COR-L47 (cell line): Measurements from ENCODE around the gene BPIFB6.
"Not testable (repeated sequence)": the region's sequence is repeated elsewhere in the genome, so short reads cannot be mapped to it uniquely, and the experiment has no call there.

Source experiments
- DNase-seq: peaks from one replicate; lab custom pipeline; 2025; lab: John Stamatoyannopoulos, UW

Gene BPIFB6

GRCh38 chr20:33030569-33030968 lies 879 bp upstream of the BPIFB6 start:
- DNase-seq, result no peak

DNA sequence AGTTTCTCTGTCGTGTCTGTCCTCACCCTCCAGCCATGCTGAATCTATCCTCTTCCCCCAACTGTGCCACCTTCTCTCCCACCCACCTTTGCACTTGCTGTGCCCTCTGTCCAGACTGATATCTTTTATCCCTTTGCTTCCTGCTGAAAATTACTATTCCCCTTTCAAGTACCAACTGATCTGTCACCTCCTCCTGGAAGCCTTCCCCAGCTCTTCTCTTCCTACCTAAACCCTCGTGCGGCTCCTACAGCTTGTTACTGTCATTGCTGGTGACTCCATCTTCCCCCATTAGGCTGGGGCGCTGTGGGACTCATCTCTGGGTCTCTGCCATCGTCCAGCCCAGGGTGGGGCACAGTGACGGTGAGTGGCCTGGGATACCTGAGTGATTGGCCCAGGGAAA lies 1.1 kb downstream of the BPIFB6 start:
- DNase-seq, result no peak

DNA sequence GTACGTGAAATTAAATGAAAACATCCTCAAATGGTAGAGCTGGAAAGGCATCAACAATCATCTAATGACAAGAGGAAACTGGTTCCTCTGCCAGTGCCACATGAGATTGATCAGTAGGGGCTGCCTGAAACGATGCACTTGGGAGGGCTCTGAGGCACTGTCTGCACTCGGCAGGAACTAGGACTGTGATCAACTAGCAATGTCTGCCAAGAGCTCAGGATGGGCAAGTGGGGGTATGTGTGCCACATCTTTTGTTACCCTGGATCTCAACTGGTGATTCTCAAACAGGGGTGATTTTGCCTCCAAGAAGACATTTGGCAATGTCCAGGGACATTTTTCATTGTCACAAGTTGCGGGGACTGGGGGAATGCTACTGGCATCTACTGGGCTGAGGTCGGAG lies 1.9 kb downstream of the BPIFB6 start:
- no peak for DNase-seq

DNA sequence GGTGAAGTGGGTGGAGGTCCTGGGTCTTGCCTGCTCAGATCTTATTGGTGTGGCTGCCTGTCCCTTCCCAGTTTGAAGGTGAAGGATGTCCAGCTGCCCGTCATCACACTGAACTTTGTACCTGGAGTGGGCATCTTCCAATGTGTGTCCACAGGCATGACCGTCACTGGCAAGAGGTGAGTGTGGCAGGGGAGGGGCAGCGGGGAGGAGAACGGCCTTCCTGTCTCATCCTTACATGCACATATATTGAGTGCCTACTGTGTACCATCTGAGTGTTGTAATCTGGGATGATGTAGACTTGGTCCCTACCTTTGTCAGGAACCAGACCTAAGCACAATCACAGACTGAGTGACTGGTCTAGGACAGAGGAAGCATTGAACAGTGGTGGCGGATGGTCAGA lies 2.7 kb downstream of the BPIFB6 start:
- DNase-seq, result no peak

- no peak for DNase-seq
These were observed 3.5 kb downstream of the BPIFB6 start for GRCh38 chr20:33034901-33035492.

- DNase-seq, result no peak
These were observed 6.0 kb downstream of the BPIFB6 start for GRCh38 chr20:33037456-33037855.

DNA sequence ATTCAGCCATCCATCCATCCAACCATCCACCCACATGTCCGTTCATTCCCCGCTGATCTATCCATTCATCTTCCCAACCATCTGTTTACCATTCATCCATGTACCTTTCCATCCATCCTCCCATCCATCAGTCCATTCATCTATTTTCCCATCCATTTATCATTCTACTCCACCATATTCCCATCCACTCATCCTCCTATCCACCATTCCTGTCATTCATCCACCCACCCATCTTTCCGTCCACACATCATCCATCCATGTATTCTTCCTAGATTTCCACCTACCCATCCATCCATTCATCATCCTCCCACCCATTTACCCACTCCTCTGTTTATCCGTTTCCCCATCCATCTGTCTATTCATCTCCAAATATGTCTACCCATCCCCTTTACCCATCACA lies 6.8 kb downstream of the BPIFB6 start:
- no peak for DNase-seq

DNA sequence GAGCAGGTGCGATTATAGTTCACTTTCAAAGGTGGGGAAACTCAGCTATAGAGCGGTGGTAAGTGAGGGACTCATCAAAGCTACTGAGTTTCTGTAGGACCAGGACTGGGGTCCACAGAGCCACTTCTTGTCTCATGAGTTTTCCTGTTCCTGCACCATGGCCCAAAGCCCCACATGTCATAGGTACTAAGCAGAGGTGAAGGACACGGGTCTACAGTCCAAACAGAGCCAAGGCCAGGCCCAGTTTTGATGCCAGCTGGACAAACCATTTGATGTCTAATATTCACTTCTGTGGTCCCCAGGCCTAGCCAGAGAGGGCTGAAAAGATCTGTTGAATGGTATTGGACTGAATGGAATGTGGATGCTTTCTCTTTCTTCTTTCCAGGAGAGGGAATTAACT lies 11.0 kb downstream of the BPIFB6 start:
- DNase-seq, result no peak

GRCh38 chr20:33042983-33043730 lies 11.7 kb downstream of the BPIFB6 start:
- DNase-seq, result no peak

- no peak for DNase-seq
These were observed 12.3 kb downstream of the BPIFB6 start for GRCh38 chr20:33043731-33044181.

DNA sequence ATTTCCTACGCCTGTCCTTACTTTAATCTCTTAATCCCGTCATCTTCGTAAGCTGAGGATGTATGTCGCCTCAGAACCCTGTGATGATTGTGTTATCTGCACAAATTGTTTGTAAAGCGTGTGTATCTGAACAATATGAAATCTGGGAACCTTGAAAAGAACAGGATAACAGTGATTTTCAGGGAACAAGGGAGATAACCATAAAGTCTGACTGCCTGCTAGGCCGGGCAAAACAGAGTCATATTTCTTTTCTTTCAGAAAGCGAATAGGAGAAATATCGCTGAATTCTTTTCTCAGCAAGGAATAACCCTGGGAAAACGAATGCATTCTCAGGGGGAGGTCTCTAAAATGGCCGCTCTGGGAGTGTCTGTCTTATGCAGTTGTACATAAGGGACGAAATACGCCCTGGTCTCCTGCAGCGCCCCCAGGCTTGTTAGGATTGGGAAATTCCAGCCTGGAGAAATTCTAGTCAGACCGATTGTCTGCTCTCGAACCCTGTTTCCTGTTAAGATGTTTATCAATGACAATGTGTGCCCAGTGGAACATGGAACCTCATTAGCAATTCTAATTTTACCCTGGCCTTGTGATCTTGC lies 13.8 kb downstream of the BPIFB6 start:
- DNase-seq, result not testable (repeated sequence)

GRCh38 chr20:33046412-33046811 lies 15.0 kb downstream of the BPIFB6 start:
- no peak for DNase-seq

- DNase-seq, result no peak
These were observed 19.9 kb downstream of the BPIFB6 start for GRCh38 chr20:33051333-33051732.

DNA sequence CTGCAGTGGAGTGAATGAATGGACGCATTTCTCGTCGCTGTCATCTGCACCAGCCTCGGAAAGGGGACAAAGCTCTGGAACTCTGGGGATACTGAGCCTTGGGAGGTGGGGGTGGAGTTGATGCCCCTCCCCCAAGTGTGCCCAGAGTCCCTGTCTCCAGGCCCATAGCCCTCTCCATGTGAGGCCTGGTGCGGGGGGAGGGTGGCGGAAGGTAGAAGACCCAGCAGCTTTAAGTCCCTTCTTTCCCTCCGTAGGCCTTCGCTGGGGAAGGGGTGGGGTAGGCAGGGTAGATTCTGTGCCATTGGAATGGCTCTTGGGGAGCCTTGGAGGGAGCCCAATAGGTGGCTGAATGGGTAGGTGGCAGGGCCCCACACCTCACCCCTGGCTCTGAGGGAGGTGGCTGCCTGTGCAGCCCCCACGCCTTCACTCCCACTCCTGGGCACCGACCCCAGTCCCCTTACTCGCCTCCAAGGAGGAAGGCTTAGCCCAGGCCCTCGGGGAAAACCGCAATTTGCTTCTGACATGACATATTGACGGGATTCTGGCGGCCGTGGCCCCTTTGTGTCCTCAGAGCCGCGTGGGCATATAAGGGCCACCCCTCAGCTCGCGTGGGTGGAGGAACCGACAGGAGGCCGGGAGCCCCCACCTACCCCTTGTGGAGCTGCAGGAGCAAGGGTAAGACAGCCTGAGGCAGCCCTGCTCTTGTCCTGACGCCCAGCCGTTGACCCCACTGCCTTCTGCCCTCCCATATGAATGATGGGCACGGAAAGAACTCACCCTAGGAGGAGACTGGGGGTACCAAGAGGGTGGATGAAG lies 22.1 kb downstream of the BPIFB6 start, which contains the start of gene BPIFB3:
Gene BPIFB3, plus strand, starts transcription at position 613 of the 816 bp plus-strand sequence. CDS start 1,533 bp downstream, outside the sequence.
- no peak for DNase-seq

- no peak for DNase-seq
These were observed 22.9 kb downstream of the BPIFB6 start for GRCh38 chr20:33054381-33054780.

- DNase-seq, result no peak
These were observed 23.3 kb downstream of the BPIFB6 start for GRCh38 chr20:33054791-33055190.

DNA sequence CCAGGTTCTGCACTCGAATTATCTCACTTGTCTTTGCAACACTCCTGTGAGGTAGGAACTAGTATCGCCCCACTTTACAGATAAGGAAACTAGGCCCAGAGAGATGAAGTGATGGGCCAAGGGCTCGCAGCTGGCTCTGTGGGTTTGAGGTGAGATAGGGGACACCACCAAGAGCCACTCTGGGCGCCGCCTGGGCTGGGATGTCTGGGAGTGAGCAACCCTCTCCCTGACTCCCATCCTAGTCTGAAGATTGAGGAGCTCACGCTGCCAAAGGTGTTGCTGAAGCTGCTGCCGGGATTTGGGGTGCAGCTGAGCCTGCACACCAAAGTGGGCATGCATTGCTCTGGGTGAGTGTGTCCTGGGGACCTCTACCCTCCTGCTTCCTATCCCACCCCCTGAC lies 27.7 kb downstream of the BPIFB6 start:
- DNase-seq, result no peak

DNA sequence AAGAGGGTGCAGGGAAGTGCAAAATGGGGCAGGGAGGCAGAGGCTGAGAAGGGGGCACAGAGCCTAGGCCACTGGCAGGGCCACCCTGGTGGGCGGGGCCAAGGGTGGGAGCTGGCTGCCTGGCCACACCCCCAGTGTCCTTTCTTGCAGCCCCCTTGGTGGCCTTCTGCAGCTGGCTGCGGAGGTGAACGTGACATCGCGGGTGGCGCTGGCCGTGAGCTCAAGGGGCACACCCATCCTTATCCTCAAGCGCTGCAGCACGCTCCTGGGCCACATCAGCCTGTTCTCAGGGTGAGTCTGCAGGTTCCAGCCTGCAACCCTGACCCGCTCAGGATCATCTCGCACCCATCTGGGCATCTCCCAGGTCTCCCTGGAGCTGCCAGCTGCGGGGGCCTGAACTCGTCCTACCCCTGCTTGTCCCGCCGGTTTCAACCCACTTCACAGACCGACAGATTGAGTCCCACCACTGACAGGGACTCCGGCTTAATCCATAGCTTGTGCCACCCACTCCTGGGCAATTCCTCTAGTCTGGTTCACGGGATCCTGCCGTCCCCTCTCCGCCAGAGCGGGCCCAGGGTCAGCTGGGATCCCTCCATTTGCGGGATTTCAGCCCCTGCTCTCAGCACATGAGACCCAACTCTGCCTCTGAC lies 28.4 kb downstream of the BPIFB6 start:
- no peak for DNase-seq

GRCh38 chr20:33061658-33062028 lies 30.2 kb downstream of the BPIFB6 start:
- DNase-seq, result no peak

DNA sequence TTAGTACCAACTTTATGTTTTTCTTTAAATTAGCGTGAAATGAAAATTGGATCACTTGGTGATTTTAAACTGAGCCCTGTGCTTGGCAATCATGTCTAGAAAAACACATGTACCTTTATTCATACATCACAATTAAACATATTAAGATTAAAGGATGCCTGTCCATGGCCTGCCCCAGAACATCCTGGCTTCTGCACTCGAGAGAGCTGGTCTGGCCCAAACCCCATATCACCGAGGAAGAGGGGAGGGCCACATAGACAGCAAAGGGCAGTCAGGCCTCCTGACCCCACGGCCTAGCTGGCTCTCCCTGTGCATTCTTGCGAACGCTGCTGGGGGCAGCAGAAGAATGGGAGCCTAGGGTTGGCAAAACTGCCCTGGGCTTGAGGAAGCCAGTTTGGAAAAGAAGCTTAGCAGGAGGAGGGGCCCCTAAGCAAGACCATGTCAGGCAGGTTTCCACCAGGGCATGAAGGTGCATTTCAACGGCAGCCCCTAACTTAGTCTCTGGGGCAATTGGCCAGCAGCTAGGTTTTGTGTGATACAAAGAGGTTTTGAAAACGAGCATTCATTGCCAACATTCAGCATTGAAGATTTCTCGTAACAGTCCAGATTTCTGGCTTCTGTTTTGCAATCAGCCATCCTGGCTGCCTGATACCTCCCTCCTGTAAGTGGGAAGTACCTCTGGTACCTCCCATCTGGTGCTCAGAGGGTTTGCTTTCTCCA lies 30.8 kb downstream of the BPIFB6 start:
- DNase-seq, result no peak

DNA sequence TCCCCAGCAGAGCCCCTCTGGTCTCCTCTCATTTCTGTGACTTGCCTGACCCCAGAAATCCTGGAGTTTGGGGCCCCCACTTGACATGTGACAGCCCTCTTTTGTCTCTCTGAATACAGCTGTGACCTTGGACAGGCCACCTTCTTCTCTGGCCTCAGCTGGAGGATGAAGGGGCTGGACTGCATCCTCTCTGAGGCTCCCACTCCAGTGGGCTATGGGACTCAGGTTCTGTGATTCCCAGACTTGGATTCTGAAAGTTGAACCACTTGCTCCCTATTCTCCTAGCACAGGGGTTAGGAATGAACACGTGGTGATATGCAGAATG lies 31.3 kb downstream of the BPIFB6 start:
- no peak for DNase-seq
